GM13976 (cell line): ENCODE measurements around the gene A3GALT2.

Experiments
- DNase-seq: peaks from one replicate; pipeline ENCODE4 v3.0.0; 2012; ENCODE audit warnings: low spot score
- CTCF ChIP-seq: IDR thresholded peaks from 2 replicates; pipeline ENCODE4 v1.5.1; 2012; ENCODE audit warnings: borderline replicate concordance, mild to moderate bottlenecking; ENCODE audit not compliant: insufficient read depth; ENCODE audit errors: extremely low read depth, missing control alignments, control extremely low read depth
- in situ Hi-C: fragments of 300-500 bp; cut with MboI; formaldehyde crosslinking; loops from one replicate; pipeline ENCODE4 v1.12.0; 2022; ENCODE audit warnings: low sequenced_read_pairs, mixed read lengths, inconsistent platforms; ENCODE audit not compliant: unreplicated experiment

Gene A3GALT2

GRCh38 chr1:33320619-33321165, at the start of gene A3GALT2:
Gene A3GALT2, minus strand, starts transcription at chr1:33321098. Its CDS starts 0 bp downstream, at chr1:33321098.
- TF ChIP-seq CTCF = no peak
- no peak for DNase-seq
- in situ Hi-C loops = no loop called here

- in situ Hi-C loops = no loop called here
- no peak for TF ChIP-seq CTCF
- DNase-seq = no peak
Measured at GRCh38 chr1:33370301-33370700, 49.4 kb upstream of the A3GALT2 start.

- TF ChIP-seq CTCF = no peak
- in situ Hi-C loops = loop anchor here (5.0 kb wide), 1 partner anchor 72 kb away; no protein-coding TSS in a partner anchor
- DNase-seq = no peak
Measured at GRCh38 chr1:33369764-33370163, 48.9 kb upstream of the A3GALT2 start.

- no peak for DNase-seq
- in situ Hi-C loops = loop anchor here (5.0 kb wide), 1 partner anchor 72 kb away; no protein-coding TSS in a partner anchor
- no peak for TF ChIP-seq CTCF
Measured at GRCh38 chr1:33369081-33369480, 48.2 kb upstream of the A3GALT2 start.

GRCh38 chr1:33368431-33368830, 47.5 kb upstream of the A3GALT2 start:
- in situ Hi-C loops = loop anchor here (5.0 kb wide), 1 partner anchor 71 kb away; no protein-coding TSS in a partner anchor
- TF ChIP-seq CTCF = no peak
- DNase-seq = no peak

- in situ Hi-C loops = loop anchor here (5.0 kb wide), 1 partner anchor 70 kb away; no protein-coding TSS in a partner anchor
- peak; percentile 94 for DNase-seq
- TF ChIP-seq CTCF = peak; percentile 92
Measured at GRCh38 chr1:33367485-33368405, 46.8 kb upstream of the A3GALT2 start.
